Measurements from ENCODE around the gene SMIM23.
A peak's percentile ranks its signal among the peaks of the same experiment; 100 is the strongest.

SMIM23 gene

DNA sequence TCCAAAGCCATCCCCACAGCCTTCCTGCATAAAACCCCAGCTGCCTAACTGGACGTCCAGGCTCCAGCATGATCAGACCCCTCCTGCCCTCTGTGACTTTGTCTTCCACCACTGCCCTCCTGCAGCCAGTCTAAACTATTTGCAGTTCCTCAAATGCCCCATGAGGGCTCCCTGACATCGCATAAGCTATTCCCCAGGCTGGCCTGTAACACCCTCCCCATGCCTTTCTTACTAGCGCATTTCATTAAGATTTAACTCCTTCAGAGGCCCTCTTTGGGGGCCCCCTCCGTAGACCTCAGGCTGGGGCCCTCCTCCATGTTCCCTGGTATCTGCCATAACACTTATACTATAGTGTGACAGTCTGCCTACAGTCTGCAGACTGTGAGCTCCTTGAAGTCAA lies 15.5 kb upstream of the SMIM23 start:
- no peaks in the 10 kb centered on the region for H3K27me3 ChIP-seq (ENCODE audit: insufficient read depth, poor library complexity, severe bottlenecking)
- no peaks in the 10 kb centered on the region for H3K4me1 ChIP-seq (ENCODE audit: insufficient read depth, poor library complexity, severe bottlenecking)
- DNase-seq (ENCODE audit: low spot score) = no peak
- no peak overlapping the region for H3K4me3 ChIP-seq (ENCODE audit: severe bottlenecking)
- ATAC-seq (ENCODE audit: low read depth) = peak; percentile 41; the same call in 1 of the 3 replicates
- TF ChIP-seq, protein P1, sequence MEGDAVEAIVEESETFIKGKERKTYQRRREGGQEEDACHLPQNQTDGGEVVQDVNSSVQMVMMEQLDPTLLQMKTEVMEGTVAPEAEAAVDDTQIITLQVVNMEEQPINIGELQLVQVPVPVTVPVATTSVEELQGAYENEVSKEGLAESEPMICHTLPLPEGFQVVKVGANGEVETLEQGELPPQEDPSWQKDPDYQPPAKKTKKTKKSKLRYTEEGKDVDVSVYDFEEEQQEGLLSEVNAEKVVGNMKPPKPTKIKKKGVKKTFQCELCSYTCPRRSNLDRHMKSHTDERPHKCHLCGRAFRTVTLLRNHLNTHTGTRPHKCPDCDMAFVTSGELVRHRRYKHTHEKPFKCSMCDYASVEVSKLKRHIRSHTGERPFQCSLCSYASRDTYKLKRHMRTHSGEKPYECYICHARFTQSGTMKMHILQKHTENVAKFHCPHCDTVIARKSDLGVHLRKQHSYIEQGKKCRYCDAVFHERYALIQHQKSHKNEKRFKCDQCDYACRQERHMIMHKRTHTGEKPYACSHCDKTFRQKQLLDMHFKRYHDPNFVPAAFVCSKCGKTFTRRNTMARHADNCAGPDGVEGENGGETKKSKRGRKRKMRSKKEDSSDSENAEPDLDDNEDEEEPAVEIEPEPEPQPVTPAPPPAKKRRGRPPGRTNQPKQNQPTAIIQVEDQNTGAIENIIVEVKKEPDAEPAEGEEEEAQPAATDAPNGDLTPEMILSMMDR (IDR thresholded peaks at IDR 0.05; ENCODE audit: poor library complexity, severe bottlenecking) = no peak
- no peaks in the 10 kb centered on the region for H3K36me3 ChIP-seq (ENCODE audit: low read depth)
- no peak overlapping the region for H3K27ac ChIP-seq (ENCODE audit: poor library complexity, severe bottlenecking)
- H3K9me3 ChIP-seq (ENCODE audit: severe bottlenecking) = peaks cover 13% of the 10 kb centered on the region

- TF ChIP-seq, protein P1 (IDR thresholded peaks at IDR 0.05; ENCODE audit: poor library complexity, severe bottlenecking) = no peak
Observed at GRCh38 chr5:171771856-171772255, 13.8 kb upstream of the SMIM23 start.

DNA sequence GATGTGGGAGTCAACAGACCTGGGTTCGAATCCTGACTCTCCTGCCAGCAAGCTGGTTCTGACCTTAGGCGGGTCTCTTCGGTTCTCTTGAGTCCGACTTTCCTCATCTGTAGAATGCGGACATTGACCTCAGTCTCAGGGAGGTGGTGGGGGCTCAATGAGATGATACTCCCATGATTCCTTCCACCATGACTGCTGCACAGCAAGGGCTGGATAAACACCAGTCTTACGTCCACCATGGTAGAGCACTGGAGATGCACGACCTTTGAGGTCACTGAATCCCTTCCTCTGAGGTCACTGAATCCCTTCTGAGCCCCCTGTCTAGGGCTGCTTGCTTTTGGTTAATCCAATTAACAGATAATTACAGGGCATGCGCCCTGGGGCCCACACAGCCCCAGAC lies 12.5 kb upstream of the SMIM23 start:
- DNase-seq (ENCODE audit: low spot score) (no peak), ATAC-seq (ENCODE audit: low read depth) (no peak)
- TF ChIP-seq, protein P1 (IDR thresholded peaks at IDR 0.05; ENCODE audit: poor library complexity, severe bottlenecking) = no peak
- H3K27ac ChIP-seq (ENCODE audit: poor library complexity, severe bottlenecking) = no peak overlapping the region
- H3K27me3 ChIP-seq (ENCODE audit: insufficient read depth, poor library complexity, severe bottlenecking) = no peaks in the 10 kb centered on the region
- H3K36me3 ChIP-seq (ENCODE audit: low read depth) = no peaks in the 10 kb centered on the region
- H3K4me1 ChIP-seq (ENCODE audit: insufficient read depth, poor library complexity, severe bottlenecking) = no peaks in the 10 kb centered on the region
- H3K9me3 ChIP-seq (ENCODE audit: severe bottlenecking) = no peaks in the 10 kb centered on the region
- no peak overlapping the region for H3K4me3 ChIP-seq (ENCODE audit: severe bottlenecking)

More at GRCh38 chr5:171771856-171772255, 13.8 kb upstream of the SMIM23 start:
- Histone ChIP-seq H3K4me1 (ENCODE audit: insufficient read depth, poor library complexity, severe bottlenecking) (no peaks in the 10 kb centered on the region), H3K27me3 (ENCODE audit: insufficient read depth, poor library complexity, severe bottlenecking) (no peaks in the 10 kb centered on the region), H3K9me3 (ENCODE audit: severe bottlenecking) (peaks cover 8% of the 10 kb centered on the region), H3K36me3 (ENCODE audit: low read depth) (no peaks in the 10 kb centered on the region), H3K4me3 (ENCODE audit: severe bottlenecking) (no peak overlapping the region), H3K27ac (ENCODE audit: poor library complexity, severe bottlenecking) (no peak overlapping the region)
- DNase-seq (ENCODE audit: low spot score) (no peak), ATAC-seq (ENCODE audit: low read depth) (no peak)

DNA sequence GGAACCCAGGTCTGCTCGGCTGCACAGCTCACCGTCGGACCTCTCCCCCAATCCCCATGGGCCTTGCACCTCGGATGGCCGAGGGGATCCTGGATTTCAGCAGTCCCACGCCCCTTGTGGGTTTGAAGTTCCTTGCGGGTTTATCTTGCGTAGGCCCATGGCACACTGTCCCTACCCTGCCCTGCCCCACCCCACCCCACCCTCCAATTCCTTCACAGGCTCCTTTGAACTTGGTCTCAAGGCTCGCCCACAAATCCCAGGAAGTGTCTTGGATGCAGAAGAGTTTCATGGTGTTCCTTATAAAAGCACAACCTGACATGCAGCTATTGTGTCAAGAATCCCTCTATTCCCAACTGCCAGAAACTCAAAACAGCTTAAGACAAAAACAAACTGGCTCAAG lies 11.2 kb upstream of the SMIM23 start:
- Histone ChIP-seq H3K4me1 (ENCODE audit: insufficient read depth, poor library complexity, severe bottlenecking) (no peaks in the 10 kb centered on the region), H3K9me3 (ENCODE audit: severe bottlenecking) (no peaks in the 10 kb centered on the region), H3K27ac (ENCODE audit: poor library complexity, severe bottlenecking) (no peak overlapping the region), H3K4me3 (ENCODE audit: severe bottlenecking) (no peak overlapping the region), H3K36me3 (ENCODE audit: low read depth) (no peaks in the 10 kb centered on the region), H3K27me3 (ENCODE audit: insufficient read depth, poor library complexity, severe bottlenecking) (no peaks in the 10 kb centered on the region)
- TF ChIP-seq, protein P1 (IDR thresholded peaks at IDR 0.05; ENCODE audit: poor library complexity, severe bottlenecking) = no peak
- DNase-seq (ENCODE audit: low spot score) (no peak), ATAC-seq (ENCODE audit: low read depth) (no peak)

GRCh38 chr5:171776213-171776612 lies 9.4 kb upstream of the SMIM23 start:
- H3K4me1 ChIP-seq (ENCODE audit: insufficient read depth, poor library complexity, severe bottlenecking) = no peaks in the 10 kb centered on the region
- no peaks in the 10 kb centered on the region for H3K9me3 ChIP-seq (ENCODE audit: severe bottlenecking)
- ATAC-seq (ENCODE audit: low read depth) (no peak), DNase-seq (ENCODE audit: low spot score) (no peak)
- TF ChIP-seq, protein P1 (IDR thresholded peaks at IDR 0.05; ENCODE audit: poor library complexity, severe bottlenecking) = no peak
- H3K27ac ChIP-seq (ENCODE audit: poor library complexity, severe bottlenecking) = no peak overlapping the region
- H3K4me3 ChIP-seq (ENCODE audit: severe bottlenecking) = no peak overlapping the region
- H3K36me3 ChIP-seq (ENCODE audit: low read depth) = no peaks in the 10 kb centered on the region
- H3K27me3 ChIP-seq (ENCODE audit: insufficient read depth, poor library complexity, severe bottlenecking) = no peaks in the 10 kb centered on the region
